Natural killer cell (primary cell): ENCODE measurements around the gene ZPBP2. TPM values are rescaled to one million over a fixed set of nuclear protein-coding genes. Genes with fewer than 3 reads are reported as not detected.

Experiments
- ATAC-seq, 3 donors: fragments of 150-1000 bp in 2 of 3; fragments of 200-7000 bp in 1 of 3; cut with Tn5 transposase; 1 replicate in 1 of 3; 2 replicates in 2 of 3; pipeline ENCODE4 v1.10.0; 2021; ENCODE audit warnings: mild to moderate bottlenecking in 2 of 3, moderate library complexity in 2 of 3
- DNase-seq, 2 donors: peaks; one replicate each; pipeline versions ENCODE4 v3.0.0 to v3.0.0-alpha.2; 2013 to 2021; ENCODE audit warnings: mixed read lengths in 1 of 2
- H3K27ac ChIP-seq: one replicate; pipeline ENCODE4 v1.5.1; 2013; ENCODE audit warnings: mild to moderate bottlenecking, low read length
- H3K27me3 ChIP-seq: one replicate; pipeline ENCODE4 v1.6.1; 2013; ENCODE audit warnings: low read length; ENCODE audit not compliant: control insufficient read depth, insufficient read depth
- H3K36me3 ChIP-seq: one replicate; pipeline ENCODE4 v1.6.1; 2013; ENCODE audit warnings: low read length; ENCODE audit not compliant: control insufficient read depth, insufficient read depth
- H3K4me1 ChIP-seq: one replicate; pipeline ENCODE4 v1.6.1; 2013; ENCODE audit warnings: low read length; ENCODE audit not compliant: control insufficient read depth, insufficient read depth
- H3K4me3 ChIP-seq: one replicate; pipeline ENCODE4 v1.5.1; 2013; ENCODE audit warnings: low read length
- H3K9me3 ChIP-seq: one replicate; pipeline ENCODE4 v1.6.1; 2013; ENCODE audit warnings: low read length; ENCODE audit not compliant: control insufficient read depth, insufficient read depth
- H3K27ac Mint-ChIP-seq, 2 donors: one replicate each; pipeline ENCODE4 v1.8.0; 2022; ENCODE audit warnings: mild to moderate bottlenecking in 2 of 2, mixed read lengths in 2 of 2, moderate library complexity in 1 of 2
- H3K27me3 Mint-ChIP-seq, 2 donors: one replicate each; pipeline ENCODE4 v1.8.0; 2022; ENCODE audit warnings: low read depth in 2 of 2, mixed read lengths in 2 of 2
- H3K36me3 Mint-ChIP-seq: one replicate; pipeline ENCODE4 v1.8.0; 2022; ENCODE audit warnings: mixed read lengths
- H3K4me1 Mint-ChIP-seq, 2 donors: one replicate each; pipeline ENCODE4 v1.8.0; 2022; ENCODE audit warnings: mixed read lengths in 2 of 2
- H3K4me3 Mint-ChIP-seq: one replicate; pipeline ENCODE4 v1.8.0; 2022; ENCODE audit warnings: mild to moderate bottlenecking, moderate library complexity, mixed read lengths
- H3K9me3 Mint-ChIP-seq, 2 donors: one replicate each; pipeline ENCODE4 v1.8.0; 2022; ENCODE audit warnings: mixed read lengths in 2 of 2
- CTCF ChIP-seq: fragments of 200-600 bp; IDR thresholded peaks from one replicate; pipeline ENCODE4 v1.8.0; 2022; ENCODE audit warnings: antibody characterized with exemption
- WGBS: methylation state at CpG from one replicate; pipeline ENCODE4 v1.1.7; 2013; ENCODE audit warnings: missing lambda C conversion rate; ENCODE audit not compliant: insufficient coverage; 5-methylcytosine and 5-hydroxymethylcytosine counted together
- intact Hi-C: fragments of 100-400 bp; cut with micrococcal nuclease; formaldehyde crosslinking; loops from one replicate; pipeline ENCODE4 v1.14.2; 2022
- total RNA-seq, 4 donors: library from RNA; stranded (reverse); fragments of 120-200 nt in 1 of 4; gene quantifications; one replicate each; pipeline versions ENCODE4 v1.2.3 to v1.2.4, GENCODE V29; 2013 to 2022

Gene ZPBP2
- total RNA-seq, 3 donors from 2014 or later (not counting 1 experiment from before 2014, with no cell fraction given): not detected

GRCh38 chr17:39903158-39903884, 35.3 kb downstream of the ZPBP2 start:
- Mint-ChIP-seq H3K36me3 (peaks cover 8% of the 10 kb centered on the region), H3K27ac (peak overlapping the region; percentile 68 to 71), H3K27me3 (no peaks in the 10 kb centered on the region), H3K9me3 (no peaks in the 10 kb centered on the region), H3K4me1 (peaks cover 20 to 29% of the 10 kb centered on the region in 2 donors), H3K4me3 (peak overlapping the region; percentile 49)
- Histone ChIP-seq H3K4me3 (no peak overlapping the region), H3K9me3 (no peaks in the 10 kb centered on the region), H3K4me1 (peaks cover 19% of the 10 kb centered on the region), H3K36me3 (no peaks in the 10 kb centered on the region), H3K27ac (peak overlapping the region; percentile 1), H3K27me3 (no peaks in the 10 kb centered on the region)
- ATAC-seq (peak; percentile 70 to 86 (median 79)), DNase-seq (peak in 1 of 2 donors; percentile 33)
- intact Hi-C loops: no loop called here
- no peak for TF ChIP-seq CTCF
- WGBS: 78% methylated on average over 3 of the region's 4 CpGs

- H3K36me3 Mint-ChIP-seq: peaks cover 8% of the 10 kb centered on the region
- intact Hi-C loops: no loop called here
- H3K4me3 Mint-ChIP-seq: no peak overlapping the region
Measured at GRCh38 chr17:39904990-39905288, 36.9 kb downstream of the ZPBP2 start.

GRCh38 chr17:39908789-39909352, 40.9 kb downstream of the ZPBP2 start:
- H3K9me3 Mint-ChIP-seq: no peaks in the 10 kb centered on the region
- no peaks in the 10 kb centered on the region for H3K9me3 ChIP-seq
- H3K27me3 ChIP-seq: no peaks in the 10 kb centered on the region
- 97% methylated on average over 6 of the region's 6 CpGs for WGBS
- peaks cover 5% of the 10 kb centered on the region for H3K4me1 ChIP-seq
- H3K27ac Mint-ChIP-seq: no peak overlapping the region
- no peak for ATAC-seq
- TF ChIP-seq CTCF: no peak
- no peak overlapping the region for H3K4me3 Mint-ChIP-seq
- H3K4me1 Mint-ChIP-seq: peaks cover 12 to 20% of the 10 kb centered on the region in 2 donors
- intact Hi-C loops: no loop called here
- H3K4me3 ChIP-seq: no peak overlapping the region
- H3K36me3 ChIP-seq: peaks cover 10% of the 10 kb centered on the region
- H3K36me3 Mint-ChIP-seq: peaks cover 23% of the 10 kb centered on the region
- no peak for DNase-seq
- no peak overlapping the region for H3K27ac ChIP-seq
- no peaks in the 10 kb centered on the region for H3K27me3 Mint-ChIP-seq

More at GRCh38 chr17:39904990-39905288, 36.9 kb downstream of the ZPBP2 start:
- H3K4me1 Mint-ChIP-seq: peaks cover 20 to 29% of the 10 kb centered on the region in 2 donors
- peak overlapping the region in 1 of 2 donors; percentile 32 for H3K27ac Mint-ChIP-seq
- WGBS: 97% methylated on average over 3 of the region's 3 CpGs
- H3K9me3 Mint-ChIP-seq: no peaks in the 10 kb centered on the region
- no peaks in the 10 kb centered on the region for H3K27me3 Mint-ChIP-seq
- TF ChIP-seq CTCF: no peak
- no peak overlapping the region for H3K4me3 ChIP-seq
- peaks cover 3% of the 10 kb centered on the region for H3K36me3 ChIP-seq
- no peak overlapping the region for H3K27ac ChIP-seq
- H3K9me3 ChIP-seq: no peaks in the 10 kb centered on the region
- no peaks in the 10 kb centered on the region for H3K27me3 ChIP-seq
- DNase-seq (no peak), ATAC-seq (no peak)
- H3K4me1 ChIP-seq: peaks cover 19% of the 10 kb centered on the region
